Panc1 (cell line): ENCODE results near the gene FAM131B.

Experiments
- CTCF ChIP-seq: fragments of 450-650 bp; IDR thresholded peaks from 2 replicates; pipeline ENCODE4 v1.5.1; 2017; ENCODE audit warnings: mild to moderate bottlenecking
- POLR2AphosphoS5 ChIP-seq: IDR thresholded peaks from 2 replicates; pipeline ENCODE4 v1.6.1; 2012; ENCODE audit warnings: mild to moderate bottlenecking, low read depth, low read length, moderate library complexity
- REST ChIP-seq, 2 experiments: IDR thresholded peaks; 2 replicates each; pipeline ENCODE4 v1.6.1; 2011 to 2012; ENCODE audit warnings: low read depth in 2 of 2, control low read depth in 1 of 2, low read length in 1 of 2, mild to moderate bottlenecking in 1 of 2, moderate library complexity in 1 of 2; ENCODE audit not compliant: insufficient read depth in 1 of 2
- SIN3A ChIP-seq: IDR thresholded peaks from 2 replicates; pipeline ENCODE4 v1.6.1; 2012; ENCODE audit warnings: low read depth, mild to moderate bottlenecking, low read length, moderate library complexity, borderline replicate concordance; ENCODE audit not compliant: insufficient read depth
- TCF7L2 ChIP-seq: IDR thresholded peaks from 2 replicates; pipeline ENCODE4 v1.6.1; 2011; ENCODE audit warnings: mild to moderate bottlenecking, low read depth, low read length, inconsistent platforms

GRCh38 chr7:143322760-143323633, 39.5 kb downstream of the FAM131B start:
- TF ChIP-seq CTCF: no peak
- TF ChIP-seq POLR2AphosphoS5: no peak
- no peak for TF ChIP-seq SIN3A
- no peak for TF ChIP-seq REST (IDR thresholded peaks at IDR 0.05; ENCODE audit: insufficient read depth in 1 of 2, low read depth in 2 of 2, low read length in 1 of 2)
- no peak for TF ChIP-seq TCF7L2
